ELR (cell line): ENCODE results near the gene CLCN6.

Source experiments
- DNase-seq: peaks from one replicate; pipeline ENCODE4 v3.0.0-alpha.2; 2015; ENCODE audit warnings: low read depth

Gene CLCN6, protein sequence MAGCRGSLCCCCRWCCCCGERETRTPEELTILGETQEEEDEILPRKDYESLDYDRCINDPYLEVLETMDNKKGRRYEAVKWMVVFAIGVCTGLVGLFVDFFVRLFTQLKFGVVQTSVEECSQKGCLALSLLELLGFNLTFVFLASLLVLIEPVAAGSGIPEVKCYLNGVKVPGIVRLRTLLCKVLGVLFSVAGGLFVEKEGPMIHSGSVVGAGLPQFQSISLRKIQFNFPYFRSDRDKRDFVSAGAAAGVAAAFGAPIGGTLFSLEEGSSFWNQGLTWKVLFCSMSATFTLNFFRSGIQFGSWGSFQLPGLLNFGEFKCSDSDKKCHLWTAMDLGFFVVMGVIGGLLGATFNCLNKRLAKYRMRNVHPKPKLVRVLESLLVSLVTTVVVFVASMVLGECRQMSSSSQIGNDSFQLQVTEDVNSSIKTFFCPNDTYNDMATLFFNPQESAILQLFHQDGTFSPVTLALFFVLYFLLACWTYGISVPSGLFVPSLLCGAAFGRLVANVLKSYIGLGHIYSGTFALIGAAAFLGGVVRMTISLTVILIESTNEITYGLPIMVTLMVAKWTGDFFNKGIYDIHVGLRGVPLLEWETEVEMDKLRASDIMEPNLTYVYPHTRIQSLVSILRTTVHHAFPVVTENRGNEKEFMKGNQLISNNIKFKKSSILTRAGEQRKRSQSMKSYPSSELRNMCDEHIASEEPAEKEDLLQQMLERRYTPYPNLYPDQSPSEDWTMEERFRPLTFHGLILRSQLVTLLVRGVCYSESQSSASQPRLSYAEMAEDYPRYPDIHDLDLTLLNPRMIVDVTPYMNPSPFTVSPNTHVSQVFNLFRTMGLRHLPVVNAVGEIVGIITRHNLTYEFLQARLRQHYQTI

DNA sequence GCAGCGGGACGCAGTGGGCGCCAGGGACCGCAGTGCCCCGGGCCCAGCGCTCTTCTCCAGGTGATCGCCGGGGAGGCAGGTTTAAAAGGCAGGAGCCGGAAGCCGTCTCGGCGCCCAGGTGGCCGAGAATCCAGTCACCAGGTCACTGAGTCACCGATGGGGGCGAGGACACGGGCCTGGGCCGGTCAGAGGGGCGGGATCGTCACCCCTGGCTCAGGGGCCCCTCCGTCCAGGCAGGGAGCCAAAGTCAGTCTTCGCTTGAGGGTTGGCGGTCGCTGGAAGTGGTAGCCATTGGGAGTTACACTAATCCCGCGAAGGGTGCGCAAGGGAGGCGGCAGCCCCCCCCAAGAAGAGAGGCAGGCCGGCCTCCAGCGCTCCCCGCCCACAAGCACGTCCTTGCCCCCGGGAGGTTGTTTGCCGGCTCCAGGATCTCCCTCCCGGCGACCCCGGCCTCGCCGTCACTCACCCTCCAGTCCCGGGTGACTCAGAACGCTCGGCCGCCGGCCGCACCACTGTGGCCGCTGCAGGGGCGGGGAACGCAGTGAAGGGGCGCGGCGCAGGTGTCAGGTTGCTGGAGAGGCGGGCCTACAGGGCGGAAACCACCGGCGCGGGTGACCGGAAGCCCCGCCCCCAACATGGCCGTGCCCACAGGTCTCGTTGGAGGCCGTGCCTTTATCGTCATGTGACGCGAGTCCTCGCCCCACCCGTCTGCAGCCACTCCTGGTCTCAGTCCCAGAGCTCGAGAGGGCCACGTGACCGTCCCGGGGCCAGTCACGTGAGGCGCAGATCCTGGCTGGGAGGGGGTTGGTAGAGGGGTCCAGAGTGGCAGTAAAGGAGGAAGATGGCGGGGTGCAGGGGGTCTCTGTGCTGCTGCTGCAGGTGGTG is at the start of gene CLCN6, which contains the start of gene MTHFR:
Gene CLCN6 (plus strand): TSS at position 770 of the 885 bp plus-strand sequence. CDS start 72 bp downstream, at position 842.
Gene MTHFR (minus strand): TSS at position 543 of the 885 bp plus-strand sequence. CDS start 2,848 bp downstream, outside the sequence.
- peak; percentile 99 for DNase-seq

DNA sequence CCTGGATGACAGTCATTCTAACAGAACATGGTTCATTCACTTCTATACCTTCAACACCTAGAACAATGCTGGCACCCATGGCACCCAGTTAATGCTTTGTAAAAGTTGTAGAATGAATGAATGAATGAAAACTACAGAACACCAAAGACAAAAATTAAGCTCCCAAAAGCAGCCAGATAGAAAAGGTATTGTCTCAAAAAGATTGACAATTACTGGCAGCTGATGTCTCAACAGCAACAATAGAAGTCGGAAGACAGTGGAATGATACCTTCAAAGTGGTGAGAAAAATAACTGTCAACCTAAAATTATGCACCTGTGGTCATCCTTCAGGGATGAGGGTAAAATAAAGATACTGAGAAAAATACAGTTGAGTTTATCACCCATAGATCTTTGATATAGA is 48.9 kb upstream of the CLCN6 start:
- DNase-seq: no peak

- DNase-seq: no peak
These were observed 46.2 kb upstream of the CLCN6 start for GRCh38 chr1:11759791-11760190.

- no peak for DNase-seq
These were observed 44.7 kb upstream of the CLCN6 start for GRCh38 chr1:11761285-11761684.

DNA sequence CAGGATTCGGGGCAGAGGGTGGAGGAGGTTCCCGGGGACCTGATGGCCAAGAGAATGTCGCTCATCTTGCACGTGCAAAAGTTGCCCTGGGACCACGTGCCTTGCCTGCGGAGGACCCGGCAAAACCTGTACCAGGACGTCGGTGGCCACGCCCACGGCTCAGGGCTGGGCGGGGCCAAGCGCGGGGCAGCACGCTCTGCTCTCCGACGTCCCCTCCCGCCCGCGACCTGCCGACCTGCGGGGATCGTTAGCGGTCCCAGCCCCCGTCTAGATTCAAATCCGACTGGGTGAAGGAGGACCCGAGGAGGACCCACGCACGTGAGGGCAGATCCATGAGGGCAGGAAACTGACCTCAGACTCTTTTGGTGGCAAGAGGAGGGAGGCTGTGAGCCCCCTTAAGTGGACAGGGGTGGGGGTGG is 44.0 kb upstream of the CLCN6 start, which contains the start of gene C1orf167:
Gene C1orf167 (plus strand): TSS at position 206 of the 419 bp plus-strand sequence. CDS start 2,208 bp downstream, outside the sequence.
- DNase-seq: no peak

GRCh38 chr1:11764115-11764514 is 41.9 kb upstream of the CLCN6 start:
- DNase-seq: no peak

DNA sequence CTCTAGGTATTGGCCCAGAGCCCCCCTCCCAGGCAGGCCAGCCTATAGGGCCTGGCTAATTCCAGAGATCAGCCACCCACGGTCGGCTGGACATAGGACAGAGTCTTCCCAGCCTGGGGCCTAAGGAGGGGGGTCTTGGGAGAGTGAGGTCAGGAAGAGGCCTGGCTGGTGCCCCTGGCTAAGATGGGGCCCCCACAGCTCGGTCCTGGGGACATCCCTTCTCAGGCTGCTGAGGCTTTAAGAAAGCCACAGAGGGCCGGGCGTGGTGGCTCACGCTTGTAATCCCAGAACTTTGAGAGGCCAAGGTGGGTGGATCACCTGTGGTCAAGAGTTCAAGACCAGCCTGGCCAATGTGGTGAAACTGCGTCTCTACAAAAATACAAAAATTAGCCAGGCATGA is 41.5 kb upstream of the CLCN6 start:
- DNase-seq: no peak

DNA sequence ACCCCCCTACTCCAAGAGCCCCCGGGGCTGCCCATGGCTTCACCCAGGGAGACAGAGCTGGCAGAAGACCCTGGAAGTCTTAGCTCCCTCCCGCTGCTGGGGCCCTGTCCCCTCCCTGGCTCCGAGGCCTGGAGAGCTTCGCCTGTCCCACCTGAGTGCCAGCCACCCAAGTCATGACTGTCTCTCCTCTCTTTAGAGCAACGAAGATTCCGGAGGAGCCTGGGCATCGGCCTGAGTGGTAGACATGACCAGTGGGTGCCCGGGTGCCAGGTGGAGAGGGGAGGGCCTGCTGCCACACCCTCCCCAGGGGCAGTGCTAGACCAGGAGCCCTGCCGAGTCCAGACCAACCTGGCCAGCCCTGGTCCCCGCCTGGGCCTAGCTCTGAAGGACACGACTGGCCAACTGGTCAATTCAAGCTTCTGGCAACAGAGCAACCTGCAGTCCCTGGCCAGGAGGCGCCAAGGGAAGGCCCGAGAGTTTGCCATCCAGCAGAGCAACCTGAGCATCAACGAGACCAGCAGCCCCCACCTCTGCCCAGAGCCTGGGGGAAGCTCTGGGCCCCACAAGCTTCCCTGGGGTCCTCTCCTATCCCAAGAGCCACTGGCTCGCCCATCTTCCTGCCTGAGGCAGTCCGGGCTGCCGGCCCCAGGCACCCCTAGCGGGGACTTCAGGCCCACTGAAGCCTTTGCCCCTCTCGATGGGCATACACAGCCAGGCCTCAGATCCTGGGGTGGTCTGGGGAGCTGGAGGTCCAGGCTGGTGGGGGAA is 40.1 kb upstream of the CLCN6 start:
- no peak for DNase-seq

DNA sequence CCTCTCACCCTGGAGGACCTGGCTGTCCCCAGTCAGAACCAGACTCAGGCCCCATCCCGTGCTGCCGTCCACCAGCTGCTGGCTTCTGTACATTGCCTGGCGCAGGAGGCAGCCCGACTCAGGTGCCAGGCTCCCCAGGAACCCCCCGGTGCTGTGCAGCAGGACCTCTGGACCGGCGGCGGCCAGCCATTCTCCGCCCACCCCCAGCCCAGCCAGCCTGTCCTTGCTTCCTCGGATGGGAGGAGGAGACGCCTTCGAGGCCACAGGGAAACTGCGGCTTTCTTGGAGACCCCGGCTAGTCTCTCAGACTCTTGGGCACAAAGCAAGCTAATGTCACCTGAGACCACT is 39.6 kb upstream of the CLCN6 start:
- DNase-seq: no peak

DNA sequence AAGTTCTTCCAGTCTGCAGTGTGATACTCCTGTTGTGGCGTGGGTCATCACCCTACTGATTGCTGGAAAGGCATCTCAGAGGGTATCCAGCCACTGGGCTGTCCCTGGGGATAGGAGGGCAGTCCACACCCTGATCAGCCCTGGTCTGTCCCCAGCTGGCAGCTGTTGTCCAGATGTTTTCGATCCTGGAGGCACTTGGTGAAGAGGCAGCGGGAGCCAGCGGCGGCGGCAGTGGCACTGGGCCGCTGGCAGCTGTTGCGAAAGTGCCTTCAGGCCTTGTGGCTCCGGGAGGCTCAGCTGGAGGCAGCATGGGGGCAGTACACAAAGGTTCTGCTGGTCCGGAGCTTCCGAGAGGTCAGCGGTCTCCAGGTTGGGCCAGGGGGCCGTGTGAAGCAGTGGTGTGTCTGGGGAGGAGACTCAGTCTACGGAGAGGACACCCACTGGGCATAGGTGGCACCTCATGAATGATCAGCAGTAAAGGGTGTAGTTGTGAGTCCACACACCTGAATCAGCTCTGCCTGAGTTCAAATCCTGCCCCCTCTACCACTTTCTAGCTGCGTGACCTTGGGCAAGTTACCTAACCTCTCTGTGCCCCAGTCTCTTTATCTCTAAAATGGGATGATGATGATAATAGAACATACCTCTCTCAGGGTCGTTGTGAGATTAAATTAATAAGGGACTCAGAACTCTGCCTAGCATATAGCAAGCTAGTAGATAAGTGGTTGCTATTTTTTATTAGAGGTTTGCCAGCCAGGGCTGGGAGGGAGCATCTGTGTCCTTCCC is 37.9 kb upstream of the CLCN6 start:
- DNase-seq: no peak

GRCh38 chr1:11768821-11769220 is 37.2 kb upstream of the CLCN6 start:
- no peak for DNase-seq

GRCh38 chr1:11769274-11769673 is 36.7 kb upstream of the CLCN6 start:
- DNase-seq: no peak

DNA sequence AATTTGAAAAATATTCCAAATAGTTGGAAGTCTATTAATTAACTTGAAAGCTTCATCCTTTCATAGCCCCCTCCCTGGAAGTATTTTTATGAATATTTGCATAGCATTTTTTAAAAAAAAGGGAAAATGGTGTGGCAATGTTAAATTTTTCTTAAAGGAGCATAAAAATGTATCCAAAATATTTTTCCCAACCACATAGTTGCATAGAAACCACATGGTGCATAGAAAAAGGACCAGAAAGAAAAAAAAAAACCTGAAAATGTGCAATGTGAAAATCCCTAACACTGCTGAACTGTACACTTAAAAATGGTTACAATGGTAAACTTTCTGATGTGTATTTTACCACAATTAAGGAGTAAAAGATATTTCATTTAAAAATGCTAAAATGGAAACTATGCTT is 36.0 kb upstream of the CLCN6 start:
- no peak for DNase-seq

GRCh38 chr1:11771481-11772043 is 34.4 kb upstream of the CLCN6 start:
- DNase-seq: no peak

GRCh38 chr1:11772458-11772857 is 33.5 kb upstream of the CLCN6 start:
- DNase-seq: no peak

GRCh38 chr1:11774753-11775152 is 31.2 kb upstream of the CLCN6 start:
- no peak for DNase-seq

GRCh38 chr1:11777658-11778322 is 28.2 kb upstream of the CLCN6 start:
- no peak for DNase-seq

GRCh38 chr1:11778336-11778735 is 27.7 kb upstream of the CLCN6 start:
- no peak for DNase-seq

DNA sequence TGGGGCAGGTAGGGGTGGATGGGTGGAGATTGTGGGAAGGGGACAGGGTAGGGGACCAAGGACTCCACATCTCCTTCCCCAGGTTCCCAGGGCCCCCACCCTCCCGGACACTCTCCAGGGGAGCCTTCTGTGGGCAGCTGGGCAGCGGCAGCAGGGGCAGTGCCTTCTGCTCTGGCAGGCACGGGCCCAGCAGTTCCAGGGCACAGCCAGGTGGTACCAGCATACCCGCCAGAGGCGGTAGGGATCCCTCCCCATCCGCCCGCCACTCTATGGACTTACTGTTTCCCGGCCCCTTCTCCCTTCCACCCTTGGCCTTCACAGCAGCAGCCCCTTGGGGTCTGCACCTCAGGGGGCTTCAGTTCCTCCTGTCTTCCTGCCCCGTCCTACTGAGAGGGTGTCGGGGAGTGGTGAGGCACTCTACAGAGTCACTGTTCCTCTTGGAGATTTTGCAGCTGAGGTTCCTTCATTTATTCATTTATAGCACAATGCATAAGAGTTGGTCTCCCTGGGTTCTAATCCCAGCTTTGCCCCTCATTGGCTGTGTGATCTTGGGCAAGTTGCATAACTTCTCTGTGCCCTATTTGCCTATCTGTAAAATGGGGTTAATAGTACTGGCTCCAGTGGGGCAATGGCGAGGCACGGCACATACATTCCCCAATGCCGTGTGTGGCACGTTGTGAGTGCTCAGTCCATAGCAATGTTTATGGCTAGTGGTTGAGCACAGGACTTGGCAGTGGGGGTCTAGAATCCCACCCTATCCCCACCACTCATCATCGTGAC is 27.0 kb upstream of the CLCN6 start:
- no peak for DNase-seq
